Measurements from ENCODE around the gene ZNF317. TPM values are rescaled to one million over a fixed set of nuclear protein-coding genes. Genes with fewer than 3 reads are reported as not detected.
"Not testable (repeated sequence)": the region's sequence is repeated elsewhere in the genome, so short reads cannot be mapped to it uniquely, and the experiment has no call there.

Gene ZNF317
- total RNA-seq, 6 experiments from 2014 or later: 7.6 to 17.9 (median 12.1) TPM

DNA sequence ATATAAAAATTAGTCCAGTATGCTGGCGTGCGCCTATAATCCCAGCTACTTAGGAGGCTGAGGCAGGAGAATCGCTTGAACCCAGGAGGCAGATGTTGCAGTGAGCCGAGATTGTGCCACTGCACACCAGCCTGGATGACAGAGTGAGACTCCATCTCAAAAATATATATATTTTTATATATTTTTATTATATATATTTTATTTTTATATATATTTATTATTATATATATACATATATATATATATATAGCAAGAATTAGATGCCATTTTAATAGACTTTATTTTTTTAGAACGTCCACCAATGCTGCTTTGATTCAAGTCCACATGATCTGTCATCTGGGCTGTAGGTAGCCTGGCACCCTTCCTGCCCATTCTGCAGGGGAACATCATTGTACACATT, 35.1 kb downstream of the ZNF317 start:
- TF ChIP-seq POLR2A (IDR thresholded peaks at IDR 0.05): no peak
- TF ChIP-seq CTCF (IDR thresholded peaks at IDR 0.05): no peak
- Histone ChIP-seq H3K27ac (no peak overlapping the region), H3K27me3 (no peaks in the 10 kb centered on the region), H3K4me3 (no peak overlapping the region), H3K4me1 (no peaks in the 10 kb centered on the region), H3K9me3 (no peaks in the 10 kb centered on the region), H3K36me3 (no peaks in the 10 kb centered on the region)
- ATAC-seq (no peak), DNase-seq (no peak)
- 76% methylated on average over 5 of the region's 5 CpGs for WGBS (ENCODE audit: insufficient coverage, low coverage, low lambda C conversion rate, missing lambda C conversion rate)
- intact Hi-C loops (cut with DNase I): no loop called here

- no peak for DNase-seq
- no peaks in the 10 kb centered on the region for H3K27me3 ChIP-seq
- no peak for ATAC-seq
- intact Hi-C loops (cut with DNase I): no loop called here
- H3K36me3 ChIP-seq: no peaks in the 10 kb centered on the region
- no peaks in the 10 kb centered on the region for H3K4me1 ChIP-seq
- H3K9me3 ChIP-seq: no peaks in the 10 kb centered on the region
- H3K4me3 ChIP-seq: no peak within 1 kb of the TSS
- 69% methylated on average over 3 of the region's 4 CpGs for WGBS (ENCODE audit: insufficient coverage, low coverage, low lambda C conversion rate, missing lambda C conversion rate)
- no peak for TF ChIP-seq POLR2A (IDR thresholded peaks at IDR 0.05)
- TF ChIP-seq CTCF (IDR thresholded peaks at IDR 0.05): no peak
- H3K27ac ChIP-seq: no peak within 1 kb of the TSS
Observed at GRCh38 chr19:9178901-9179300, 38.7 kb downstream of the ZNF317 start, which contains the start of gene OR7D2. Gene OR7D2 (plus strand): TSS chr19:9178979. CDS start chr19:9185782, 6,803 bp downstream.

DNA sequence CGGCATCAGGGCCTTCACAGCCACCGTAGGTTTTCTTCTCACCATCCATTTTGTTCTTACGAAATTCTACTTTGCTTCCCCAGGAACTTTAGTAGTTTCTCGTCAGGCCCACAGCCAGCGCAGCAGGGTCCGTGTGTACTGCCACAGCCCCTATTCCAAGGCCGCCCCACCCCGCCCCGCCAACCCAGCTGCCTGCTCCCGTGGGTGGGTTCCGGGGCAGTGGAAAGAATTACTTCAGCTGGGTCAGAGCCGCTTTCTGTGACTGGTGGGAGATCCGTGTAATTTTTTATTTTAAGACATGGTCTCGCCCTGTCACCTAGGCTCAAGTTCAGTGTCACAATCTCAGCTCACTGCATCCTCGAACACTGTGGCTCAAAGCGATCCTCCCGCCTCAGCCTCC, 42.8 kb downstream of the ZNF317 start:
- no peak for ATAC-seq
- H3K9me3 ChIP-seq: no peaks in the 10 kb centered on the region
- H3K36me3 ChIP-seq: no peaks in the 10 kb centered on the region
- H3K4me1 ChIP-seq: no peaks in the 10 kb centered on the region
- H3K27me3 ChIP-seq: no peaks in the 10 kb centered on the region
- H3K27ac ChIP-seq: no peak overlapping the region
- TF ChIP-seq CTCF (IDR thresholded peaks at IDR 0.05) (no peak), POLR2A (IDR thresholded peaks at IDR 0.05) (no peak)
- intact Hi-C loops (cut with DNase I): no loop called here
- no peak overlapping the region for H3K4me3 ChIP-seq
- DNase-seq: no peak
- WGBS (ENCODE audit: insufficient coverage, low coverage, low lambda C conversion rate, missing lambda C conversion rate): 88% methylated on average over 12 of the region's 17 CpGs

GRCh38 chr19:9187191-9187590, 47.0 kb downstream of the ZNF317 start:
- no peak overlapping the region for H3K4me3 ChIP-seq
- WGBS (ENCODE audit: insufficient coverage, low coverage, low lambda C conversion rate, missing lambda C conversion rate): 76% methylated on average over 5 of the region's 6 CpGs
- intact Hi-C loops (cut with DNase I): no loop called here
- H3K27ac ChIP-seq: no peak overlapping the region
- no peak for TF ChIP-seq POLR2A (IDR thresholded peaks at IDR 0.05)
- no peak for TF ChIP-seq CTCF (IDR thresholded peaks at IDR 0.05)
- H3K27me3 ChIP-seq: no peaks in the 10 kb centered on the region
- H3K4me1 ChIP-seq: no peaks in the 10 kb centered on the region
- ATAC-seq (no peak), DNase-seq (no peak)
- H3K9me3 ChIP-seq: no peaks in the 10 kb centered on the region
- H3K36me3 ChIP-seq: no peaks in the 10 kb centered on the region

- intact Hi-C loops (cut with DNase I): no loop called here
- H3K9me3 ChIP-seq: no peaks in the 10 kb centered on the region
- H3K27ac ChIP-seq: no peak overlapping the region
- H3K4me1 ChIP-seq: no peaks in the 10 kb centered on the region
- 67% methylated on average over 7 of the region's 7 CpGs for WGBS (ENCODE audit: insufficient coverage, low coverage, low lambda C conversion rate, missing lambda C conversion rate)
- ATAC-seq: no peak
- H3K4me3 ChIP-seq: no peak overlapping the region
- H3K36me3 ChIP-seq: no peaks in the 10 kb centered on the region
- no peak for DNase-seq
- TF ChIP-seq POLR2A (IDR thresholded peaks at IDR 0.05): no peak
- no peak for TF ChIP-seq CTCF (IDR thresholded peaks at IDR 0.05)
- no peaks in the 10 kb centered on the region for H3K27me3 ChIP-seq
Observed at GRCh38 chr19:9189535-9189934, 49.3 kb downstream of the ZNF317 start.

DNA sequence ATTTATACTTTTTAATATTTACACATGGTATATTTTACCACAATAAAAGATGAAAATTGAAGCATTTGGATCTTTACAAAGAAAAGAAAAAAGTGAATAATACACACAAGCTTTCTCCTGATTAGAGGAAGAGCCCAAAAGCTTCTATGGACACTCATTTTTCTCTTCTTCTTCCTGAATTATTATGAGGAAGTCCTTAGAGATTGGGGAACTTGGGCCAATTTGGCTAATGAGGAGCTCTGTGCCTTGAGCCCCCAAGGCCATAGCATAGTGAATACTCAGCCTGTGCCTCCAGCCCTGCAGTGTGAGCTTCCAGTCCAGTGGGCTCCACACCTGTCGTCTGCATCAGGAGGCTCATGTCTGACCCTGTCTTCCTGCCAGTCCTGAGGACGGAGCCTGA, 57.8 kb downstream of the ZNF317 start:
- H3K36me3 ChIP-seq; intact Hi-C loops (cut with DNase I); H3K9me3 ChIP-seq; H3K4me1 ChIP-seq; ATAC-seq; H3K4me3 ChIP-seq; DNase-seq; H3K27me3 ChIP-seq; H3K27ac ChIP-seq: not testable (repeated sequence)
- WGBS (ENCODE audit: insufficient coverage, low coverage, low lambda C conversion rate, missing lambda C conversion rate): no CpG with 5 or more reads among the region's 2 CpGs

Data from right lobe of liver (tissue), 6 donors.